Measurements from ENCODE around the gene MYH6.

DNA sequence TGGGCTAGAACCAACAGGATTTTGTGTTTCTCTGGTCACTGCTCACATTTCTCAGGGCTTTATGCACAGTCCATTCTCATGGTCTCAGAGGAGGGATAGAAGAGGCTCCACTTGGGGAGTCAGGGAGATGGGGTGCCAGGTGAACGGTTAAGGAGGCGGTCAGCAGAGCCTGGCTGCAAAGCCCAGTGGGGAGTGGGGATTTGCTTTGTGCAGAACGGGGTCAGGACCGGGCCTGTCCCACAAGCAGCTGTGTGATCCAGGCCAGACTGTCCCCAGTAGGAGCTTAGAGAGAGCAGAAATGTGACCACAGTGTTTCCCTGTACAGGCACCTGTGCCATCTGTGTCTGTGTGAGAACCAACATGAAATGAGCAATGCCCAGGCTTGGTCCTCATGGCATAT, 27.1 kb downstream of the MYH6 start:
- TF ChIP-seq ELF1 (CRISPR knock-in tag; IDR thresholded peaks at IDR 0.05), result no peak
- no peak for TF ChIP-seq ZNF501 (CRISPR knock-in tag; IDR thresholded peaks at IDR 0.05)
- no peak for TF ChIP-seq HDAC2 (CRISPR knock-in tag; IDR thresholded peaks at IDR 0.05)
- TF ChIP-seq ZZZ3 (CRISPR knock-in tag; IDR thresholded peaks at IDR 0.05; ENCODE audit: borderline replicate concordance), result no peak
- TF ChIP-seq, protein P1, sequence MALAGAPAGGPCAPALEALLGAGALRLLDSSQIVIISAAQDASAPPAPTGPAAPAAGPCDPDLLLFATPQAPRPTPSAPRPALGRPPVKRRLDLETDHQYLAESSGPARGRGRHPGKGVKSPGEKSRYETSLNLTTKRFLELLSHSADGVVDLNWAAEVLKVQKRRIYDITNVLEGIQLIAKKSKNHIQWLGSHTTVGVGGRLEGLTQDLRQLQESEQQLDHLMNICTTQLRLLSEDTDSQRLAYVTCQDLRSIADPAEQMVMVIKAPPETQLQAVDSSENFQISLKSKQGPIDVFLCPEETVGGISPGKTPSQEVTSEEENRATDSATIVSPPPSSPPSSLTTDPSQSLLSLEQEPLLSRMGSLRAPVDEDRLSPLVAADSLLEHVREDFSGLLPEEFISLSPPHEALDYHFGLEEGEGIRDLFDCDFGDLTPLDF (CRISPR knock-in tag; IDR thresholded peaks at IDR 0.05), result no peak
- TF ChIP-seq, protein P2, sequence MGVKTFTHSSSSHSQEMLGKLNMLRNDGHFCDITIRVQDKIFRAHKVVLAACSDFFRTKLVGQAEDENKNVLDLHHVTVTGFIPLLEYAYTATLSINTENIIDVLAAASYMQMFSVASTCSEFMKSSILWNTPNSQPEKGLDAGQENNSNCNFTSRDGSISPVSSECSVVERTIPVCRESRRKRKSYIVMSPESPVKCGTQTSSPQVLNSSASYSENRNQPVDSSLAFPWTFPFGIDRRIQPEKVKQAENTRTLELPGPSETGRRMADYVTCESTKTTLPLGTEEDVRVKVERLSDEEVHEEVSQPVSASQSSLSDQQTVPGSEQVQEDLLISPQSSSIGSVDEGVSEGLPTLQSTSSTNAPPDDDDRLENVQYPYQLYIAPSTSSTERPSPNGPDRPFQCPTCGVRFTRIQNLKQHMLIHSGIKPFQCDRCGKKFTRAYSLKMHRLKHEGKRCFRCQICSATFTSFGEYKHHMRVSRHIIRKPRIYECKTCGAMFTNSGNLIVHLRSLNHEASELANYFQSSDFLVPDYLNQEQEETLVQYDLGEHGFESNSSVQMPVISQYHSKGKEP (CRISPR knock-in tag; IDR thresholded peaks at IDR 0.05), result no peak
- TF ChIP-seq SOX5 (CRISPR knock-in tag; IDR thresholded peaks at IDR 0.05; ENCODE audit: borderline replicate concordance), result no peak
- no peak for TF ChIP-seq PHF8 (CRISPR knock-in tag; IDR thresholded peaks at IDR 0.05)
- TF ChIP-seq RARG (CRISPR knock-in tag; IDR thresholded peaks at IDR 0.05; ENCODE audit: low read depth), result no peak
- TF ChIP-seq HIVEP1 (CRISPR knock-in tag; IDR thresholded peaks at IDR 0.05), result no peak
- TF ChIP-seq ZNF44 (CRISPR knock-in tag; IDR thresholded peaks at IDR 0.05), result no peak
- TF ChIP-seq, protein P3, sequence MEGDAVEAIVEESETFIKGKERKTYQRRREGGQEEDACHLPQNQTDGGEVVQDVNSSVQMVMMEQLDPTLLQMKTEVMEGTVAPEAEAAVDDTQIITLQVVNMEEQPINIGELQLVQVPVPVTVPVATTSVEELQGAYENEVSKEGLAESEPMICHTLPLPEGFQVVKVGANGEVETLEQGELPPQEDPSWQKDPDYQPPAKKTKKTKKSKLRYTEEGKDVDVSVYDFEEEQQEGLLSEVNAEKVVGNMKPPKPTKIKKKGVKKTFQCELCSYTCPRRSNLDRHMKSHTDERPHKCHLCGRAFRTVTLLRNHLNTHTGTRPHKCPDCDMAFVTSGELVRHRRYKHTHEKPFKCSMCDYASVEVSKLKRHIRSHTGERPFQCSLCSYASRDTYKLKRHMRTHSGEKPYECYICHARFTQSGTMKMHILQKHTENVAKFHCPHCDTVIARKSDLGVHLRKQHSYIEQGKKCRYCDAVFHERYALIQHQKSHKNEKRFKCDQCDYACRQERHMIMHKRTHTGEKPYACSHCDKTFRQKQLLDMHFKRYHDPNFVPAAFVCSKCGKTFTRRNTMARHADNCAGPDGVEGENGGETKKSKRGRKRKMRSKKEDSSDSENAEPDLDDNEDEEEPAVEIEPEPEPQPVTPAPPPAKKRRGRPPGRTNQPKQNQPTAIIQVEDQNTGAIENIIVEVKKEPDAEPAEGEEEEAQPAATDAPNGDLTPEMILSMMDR (CRISPR knock-in tag; IDR thresholded peaks at IDR 0.05), result no peak
- TF ChIP-seq, protein P4, sequence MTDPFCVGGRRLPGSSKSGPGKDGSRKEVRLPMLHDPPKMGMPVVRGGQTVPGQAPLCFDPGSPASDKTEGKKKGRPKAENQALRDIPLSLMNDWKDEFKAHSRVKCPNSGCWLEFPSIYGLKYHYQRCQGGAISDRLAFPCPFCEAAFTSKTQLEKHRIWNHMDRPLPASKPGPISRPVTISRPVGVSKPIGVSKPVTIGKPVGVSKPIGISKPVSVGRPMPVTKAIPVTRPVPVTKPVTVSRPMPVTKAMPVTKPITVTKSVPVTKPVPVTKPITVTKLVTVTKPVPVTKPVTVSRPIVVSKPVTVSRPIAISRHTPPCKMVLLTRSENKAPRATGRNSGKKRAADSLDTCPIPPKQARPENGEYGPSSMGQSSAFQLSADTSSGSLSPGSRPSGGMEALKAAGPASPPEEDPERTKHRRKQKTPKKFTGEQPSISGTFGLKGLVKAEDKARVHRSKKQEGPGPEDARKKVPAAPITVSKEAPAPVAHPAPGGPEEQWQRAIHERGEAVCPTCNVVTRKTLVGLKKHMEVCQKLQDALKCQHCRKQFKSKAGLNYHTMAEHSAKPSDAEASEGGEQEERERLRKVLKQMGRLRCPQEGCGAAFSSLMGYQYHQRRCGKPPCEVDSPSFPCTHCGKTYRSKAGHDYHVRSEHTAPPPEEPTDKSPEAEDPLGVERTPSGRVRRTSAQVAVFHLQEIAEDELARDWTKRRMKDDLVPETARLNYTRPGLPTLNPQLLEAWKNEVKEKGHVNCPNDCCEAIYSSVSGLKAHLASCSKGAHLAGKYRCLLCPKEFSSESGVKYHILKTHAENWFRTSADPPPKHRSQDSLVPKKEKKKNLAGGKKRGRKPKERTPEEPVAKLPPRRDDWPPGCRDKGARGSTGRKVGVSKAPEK (CRISPR knock-in tag; IDR thresholded peaks at IDR 0.05; ENCODE audit: borderline replicate concordance), result no peak
